B cell (primary cell): ENCODE data around the gene SHH. TPM values are rescaled to one million over a fixed set of nuclear protein-coding genes. Genes with fewer than 3 reads are reported as not detected.

Experiments used
- ATAC-seq: fragments of 200-7000 bp; cut with Tn5 transposase; one replicate; pipeline ENCODE4 v1.10.0; 2021; ENCODE audit warnings: low read depth, mild to moderate bottlenecking, moderate number of reproducible peaks, moderate library complexity
- CTCF ChIA-PET: fragments of 350-600 bp; sonication (Branson Sonifier 250); formaldehyde crosslinking; loops from one replicate; lab custom pipeline; 2021; ENCODE audit warnings: antibody characterized with exemption, inconsistent platforms; lab: Charles Lee
- POLR2A ChIA-PET: fragments of 350-600 bp; sonication (Branson Sonifier 250); formaldehyde crosslinking; loops from one replicate; lab custom pipeline; 2021; ENCODE audit warnings: antibody characterized with exemption; lab: Charles Lee
- DNase-seq: peaks from one replicate; pipeline ENCODE4 v3.0.0; 2013
- H2AFZ ChIP-seq: 2 replicates; pipeline ENCODE4 v1.6.1; 2012; ENCODE audit warnings: mild to moderate bottlenecking, low read depth, low read length; ENCODE audit not compliant: insufficient read depth, poor library complexity, severe bottlenecking
- H3K27ac ChIP-seq, 2 donors: 1 replicate in 1 of 2; 2 replicates in 1 of 2; pipeline ENCODE4 v1.5.1; 2012 to 2013; ENCODE audit warnings: low read length in 2 of 2, mild to moderate bottlenecking in 2 of 2, moderate library complexity in 1 of 2
- H3K27me3 ChIP-seq, 4 experiments: fragments of 200-600 bp in 1 of 4; sonication (generic) in 1 of 4; replicated peaks in 1 of 4; 1 replicate in 2 of 4; 2 replicates in 2 of 4; pipeline versions ENCODE4 v1.6.1 to v1.7.0; 2013 to 2016; ENCODE audit warnings: low read length in 3 of 4, mild to moderate bottlenecking in 2 of 4, mixed read lengths in 1 of 4, moderate library complexity in 1 of 4; ENCODE audit not compliant: insufficient read depth in 4 of 4, control insufficient read depth in 3 of 4; ENCODE audit errors: control extremely low read depth in 1 of 4
- H3K36me3 ChIP-seq, 2 experiments: replicated peaks in 1 of 2; 1 replicate in 1 of 2; 2 replicates in 1 of 2; pipeline versions ENCODE4 v1.6.1 to v1.7.1; 2013; ENCODE audit warnings: low read length in 1 of 2; ENCODE audit not compliant: insufficient read depth in 2 of 2, control insufficient read depth in 1 of 2; ENCODE audit errors: control extremely low read depth in 1 of 2, extremely low read depth in 1 of 2
- H3K4me1 ChIP-seq, 2 donors: fragments of 200-600 bp in 1 of 2; sonication (generic) in 1 of 2; 1 replicate in 1 of 2; 2 replicates in 1 of 2; pipeline versions ENCODE4 v1.5.1 to v1.6.1; 2013 to 2017; ENCODE audit warnings: low read length in 2 of 2; ENCODE audit not compliant: control insufficient read depth in 2 of 2, insufficient read depth in 2 of 2
- H3K4me2 ChIP-seq: replicated peaks from 2 replicates; pipeline ENCODE3; 2012; ENCODE audit warnings: mild to moderate bottlenecking, low read depth, low read length; ENCODE audit not compliant: poor library complexity, severe bottlenecking
- H3K4me3 ChIP-seq, 5 experiments: fragments of 200-600 bp in 1 of 5; sonication (generic) in 1 of 5; 1 replicate in 3 of 5; 2 replicates in 2 of 5; pipeline versions ENCODE4 v1.5.1 to v1.7.0; 2011 to 2016; ENCODE audit warnings: low read length in 4 of 5, mild to moderate bottlenecking in 4 of 5, low read depth in 2 of 5, control low read depth in 1 of 5, moderate library complexity in 1 of 5; ENCODE audit not compliant: insufficient read depth in 1 of 5; ENCODE audit errors: control extremely low read depth in 1 of 5, extremely low read depth in 1 of 5
- H3K79me2 ChIP-seq: fragments of 200-600 bp; sonication (generic); one replicate; pipeline ENCODE4 v1.6.0; 2016; ENCODE audit warnings: low read length; ENCODE audit not compliant: control insufficient read depth, insufficient read depth
- H3K9ac ChIP-seq: fragments of 200-600 bp; sonication (generic); 2 replicates; pipeline ENCODE4 v1.6.1; 2017; ENCODE audit warnings: mild to moderate bottlenecking, low read length, moderate library complexity
- H3K9me3 ChIP-seq, 3 donors: one replicate each; pipeline versions ENCODE4 v1.6.1 to v1.7.1; 2013; ENCODE audit warnings: low read length in 2 of 3; ENCODE audit not compliant: control insufficient read depth in 2 of 3, insufficient read depth in 1 of 3; ENCODE audit errors: control extremely low read depth in 1 of 3
- H4K20me1 ChIP-seq: 2 replicates; pipeline ENCODE4 v1.6.0; 2012; ENCODE audit warnings: mild to moderate bottlenecking, low read length; ENCODE audit not compliant: insufficient read depth, control insufficient read depth, poor library complexity, severe bottlenecking
- H3K27ac Mint-ChIP-seq: one replicate; pipeline ENCODE4 v1.8.0; 2021; ENCODE audit warnings: mixed read lengths
- H3K27me3 Mint-ChIP-seq: one replicate; pipeline ENCODE4 v1.8.0; 2021; ENCODE audit warnings: mixed read lengths
- H3K4me1 Mint-ChIP-seq: one replicate; pipeline ENCODE4 v1.8.0; 2021; ENCODE audit warnings: mixed read lengths
- H3K4me3 Mint-ChIP-seq: one replicate; pipeline ENCODE4 v1.8.0; 2021; ENCODE audit warnings: mixed read lengths
- H3K9me3 Mint-ChIP-seq: one replicate; pipeline ENCODE4 v1.8.0; 2022; ENCODE audit warnings: mixed read lengths; ENCODE audit not compliant: insufficient read depth
- EZH2 ChIP-seq: IDR thresholded peaks from 2 replicates; pipeline ENCODE4 v1.6.1; 2012; ENCODE audit warnings: borderline replicate concordance, low read depth, mild to moderate bottlenecking, moderate library complexity, low read length; ENCODE audit not compliant: insufficient read depth, poor library complexity, severe bottlenecking
- WGBS: methylation state at CpG from one replicate; pipeline ENCODE4 v1.1.5; 2013; ENCODE audit warnings: missing lambda C conversion rate; ENCODE audit not compliant: insufficient coverage; 5-methylcytosine and 5-hydroxymethylcytosine counted together
- intact Hi-C: fragments of 100-400 bp; cut with micrococcal nuclease; formaldehyde crosslinking; loops from one replicate; pipeline ENCODE4 v1.10.0; 2022
- polyA plus RNA-seq: library from polyadenylated mRNA; depleted of rRNA; stranded (reverse); fragments of >200 nt; gene quantifications from 2 replicates; pipeline ENCODE4 v1.2.3, GENCODE V29; 2012
- total RNA-seq, 2 donors: library from RNA; stranded (reverse); fragments of 120-200 nt in 1 of 2; gene quantifications; 1 replicate in 1 of 2; 2 replicates in 1 of 2; pipeline versions ENCODE4 v1.2.3 to v1.2.4, GENCODE V29; 2013 to 2022
- TF ChIP-seq, protein P1 (sequence below): fragments of 200-600 bp; IDR thresholded peaks from one replicate; pipeline ENCODE4 v1.8.0; 2022; ENCODE audit warnings: antibody characterized with exemption, mild to moderate bottlenecking

Gene SHH
- total and polyA plus RNA-seq, 2 donors (not counting 1 experiment from before 2014, with no cell fraction given): not detected

DNA sequence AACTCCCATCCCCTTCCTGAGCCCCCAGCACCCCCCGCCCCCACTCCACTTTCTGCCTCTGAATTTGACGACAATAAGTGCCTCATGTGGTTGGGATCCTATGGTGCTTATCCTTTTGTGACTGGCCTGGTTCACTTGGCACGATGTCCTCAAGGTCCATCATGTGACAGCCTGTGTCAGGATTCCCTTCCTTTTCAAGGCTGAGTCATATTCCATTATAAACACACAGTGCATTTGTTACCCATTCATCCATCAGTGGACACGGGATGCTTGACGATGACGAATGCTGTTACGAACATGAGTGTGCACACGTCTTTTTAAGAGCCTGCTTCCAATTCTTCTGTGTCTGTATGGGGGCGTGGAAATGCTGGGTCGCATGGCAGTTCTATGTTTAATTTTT is 26.7 kb downstream of the SHH start:
- H3K27me3 Mint-ChIP-seq: peaks cover 13% of the 10 kb centered on the region
- peaks cover 0 to 26% of the 10 kb centered on the region in 2 experiments for H3K36me3 ChIP-seq
- H3K9me3 Mint-ChIP-seq: no peaks in the 10 kb centered on the region
- peaks cover 10% of the 10 kb centered on the region for H3K4me1 Mint-ChIP-seq
- ChIA-PET CTCF (interaction anchor here (0.8 kb wide), 1 partner anchor 9 kb away, joined by 4 read pairs; no protein-coding TSS in a partner anchor), POLR2A (no interaction called here)
- H2AFZ ChIP-seq: no peak overlapping the region
- no peak overlapping the region for H3K4me2 ChIP-seq
- no peak for ATAC-seq
- no peak overlapping the region for H3K27ac Mint-ChIP-seq
- peaks cover 0 to 7% (median 2%) of the 10 kb centered on the region in 4 experiments for H3K27me3 ChIP-seq
- DNase-seq: no peak
- H3K27ac ChIP-seq: no peak overlapping the region
- peaks cover under 1% of the 10 kb centered on the region for H4K20me1 ChIP-seq
- intact Hi-C loops: no loop called here
- no peak overlapping the region for H3K9ac ChIP-seq
- H3K9me3 ChIP-seq: no peaks in the 10 kb centered on the region
- H3K79me2 ChIP-seq: no peaks in the 10 kb centered on the region
- H3K4me3 ChIP-seq: no peak overlapping the region
- TF ChIP-seq EZH2: no peak
- TF ChIP-seq, protein P1, sequence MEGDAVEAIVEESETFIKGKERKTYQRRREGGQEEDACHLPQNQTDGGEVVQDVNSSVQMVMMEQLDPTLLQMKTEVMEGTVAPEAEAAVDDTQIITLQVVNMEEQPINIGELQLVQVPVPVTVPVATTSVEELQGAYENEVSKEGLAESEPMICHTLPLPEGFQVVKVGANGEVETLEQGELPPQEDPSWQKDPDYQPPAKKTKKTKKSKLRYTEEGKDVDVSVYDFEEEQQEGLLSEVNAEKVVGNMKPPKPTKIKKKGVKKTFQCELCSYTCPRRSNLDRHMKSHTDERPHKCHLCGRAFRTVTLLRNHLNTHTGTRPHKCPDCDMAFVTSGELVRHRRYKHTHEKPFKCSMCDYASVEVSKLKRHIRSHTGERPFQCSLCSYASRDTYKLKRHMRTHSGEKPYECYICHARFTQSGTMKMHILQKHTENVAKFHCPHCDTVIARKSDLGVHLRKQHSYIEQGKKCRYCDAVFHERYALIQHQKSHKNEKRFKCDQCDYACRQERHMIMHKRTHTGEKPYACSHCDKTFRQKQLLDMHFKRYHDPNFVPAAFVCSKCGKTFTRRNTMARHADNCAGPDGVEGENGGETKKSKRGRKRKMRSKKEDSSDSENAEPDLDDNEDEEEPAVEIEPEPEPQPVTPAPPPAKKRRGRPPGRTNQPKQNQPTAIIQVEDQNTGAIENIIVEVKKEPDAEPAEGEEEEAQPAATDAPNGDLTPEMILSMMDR: no peak
- 89% methylated on average over 5 of the region's 10 CpGs for WGBS
- H3K4me3 Mint-ChIP-seq: no peak overlapping the region
- peaks cover 6 to 11% of the 10 kb centered on the region in 2 donors for H3K4me1 ChIP-seq

DNA sequence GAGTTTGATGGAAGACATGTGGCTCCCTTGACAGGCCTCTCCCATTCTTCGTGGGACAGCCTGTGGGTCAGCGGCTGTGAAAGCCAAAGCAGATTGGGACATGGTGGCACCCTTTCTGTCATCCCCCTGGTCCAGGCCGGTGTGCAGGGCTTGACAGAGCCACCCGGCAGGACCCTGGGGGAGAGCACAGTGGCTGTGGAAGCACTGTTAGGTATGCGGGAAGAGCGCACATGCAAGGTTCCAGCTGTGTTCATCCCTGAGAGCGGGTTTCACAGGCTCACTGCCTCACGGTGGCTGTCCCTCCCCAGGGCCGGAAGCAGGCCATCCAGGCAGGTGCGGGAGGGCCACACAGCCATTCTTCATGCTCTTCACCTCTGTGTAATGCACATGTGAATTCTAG is 29.8 kb downstream of the SHH start:
- Histone ChIP-seq H3K79me2 (no peaks in the 10 kb centered on the region), H4K20me1 (peaks cover 28% of the 10 kb centered on the region), H3K9ac (no peak overlapping the region), H3K36me3 (peaks cover 0 to 55% of the 10 kb centered on the region in 2 experiments), H3K4me3 (no peak overlapping the region), H3K27me3 (peaks cover 0 to 4% (median under 1%) of the 10 kb centered on the region in 4 experiments), H3K4me2 (no peak overlapping the region), H3K9me3 (no peaks in the 10 kb centered on the region), H3K27ac (no peak overlapping the region), H2AFZ (no peak overlapping the region), H3K4me1 (peaks cover 1 to 8% of the 10 kb centered on the region in 2 donors)
- intact Hi-C loops: no loop called here
- H3K27ac Mint-ChIP-seq: no peak overlapping the region
- H3K4me3 Mint-ChIP-seq: no peak overlapping the region
- H3K4me1 Mint-ChIP-seq: peaks cover 5% of the 10 kb centered on the region
- H3K27me3 Mint-ChIP-seq: peaks cover 5% of the 10 kb centered on the region
- WGBS: 88% methylated on average over 10 of the region's 10 CpGs
- POLR2A ChIA-PET: no interaction called here
- CTCF ChIA-PET: no interaction called here
- DNase-seq (no peak), ATAC-seq (no peak)
- H3K9me3 Mint-ChIP-seq: no peaks in the 10 kb centered on the region
- TF ChIP-seq, protein P1: no peak
- TF ChIP-seq EZH2: no peak
